Karpas-422 (cell line): ENCODE results near the gene CACTIN. TPM values are rescaled to one million over a fixed set of nuclear protein-coding genes. Genes with fewer than 3 reads are reported as not detected.

Experiments
- DNase-seq: peaks from one replicate; pipeline ENCODE4 v3.0.0-alpha.2; 2015
- H2AFZ ChIP-seq: fragments of 200-600 bp; sonication (generic); 2 replicates; pipeline ENCODE4 v1.6.1; 2014; ENCODE audit warnings: antibody characterized with exemption, low read length, mixed read lengths
- H3K27ac ChIP-seq: fragments of 200-600 bp; sonication (generic); 2 replicates; pipeline ENCODE4 v1.5.1; 2014; ENCODE audit warnings: mild to moderate bottlenecking, low read length, moderate library complexity
- H3K27me3 ChIP-seq: fragments of 200-600 bp; sonication (generic); 2 replicates; pipeline ENCODE4 v1.6.1; 2014; ENCODE audit warnings: low read length, mixed read lengths
- H3K36me3 ChIP-seq: fragments of 200-600 bp; sonication (generic); 2 replicates; pipeline ENCODE4 v1.6.1; 2014; ENCODE audit warnings: low read length, mixed read lengths; ENCODE audit not compliant: insufficient read depth
- H3K4me1 ChIP-seq: fragments of 200-600 bp; sonication (generic); 2 replicates; pipeline ENCODE4 v1.6.1; 2014; ENCODE audit warnings: mild to moderate bottlenecking, low read length, mixed read lengths
- H3K4me2 ChIP-seq: fragments of 200-600 bp; sonication (generic); 2 replicates; pipeline ENCODE4 v1.6.1; 2014; ENCODE audit warnings: low read length, low read depth, mild to moderate bottlenecking; ENCODE audit not compliant: poor library complexity, severe bottlenecking
- H3K4me3 ChIP-seq: fragments of 200-600 bp; sonication (generic); 2 replicates; pipeline ENCODE4 v1.5.1; 2014; ENCODE audit warnings: mild to moderate bottlenecking, antibody characterized with exemption, low read length, mixed read lengths
- H3K79me2 ChIP-seq: fragments of 200-600 bp; sonication (generic); 2 replicates; pipeline ENCODE4 v1.6.1; 2014; ENCODE audit warnings: mild to moderate bottlenecking, low read length, mixed read lengths
- H3K9ac ChIP-seq: fragments of 200-600 bp; sonication (generic); 2 replicates; pipeline ENCODE4 v1.6.0; 2014; ENCODE audit warnings: low read length
- H3K9me2 ChIP-seq: fragments of 200-600 bp; sonication (generic), shearing (Covaris generic); replicated peaks from 2 replicates; pipeline ENCODE4 v1.6.0; 2014; ENCODE audit warnings: mild to moderate bottlenecking, low read length, moderate library complexity; ENCODE audit not compliant: insufficient read depth
- H3K9me3 ChIP-seq: fragments of 300-700, 200-600 bp; sonication (generic); 2 replicates; pipeline ENCODE4 v1.6.1; 2014; ENCODE audit warnings: low read length, mixed read lengths
- H4K20me1 ChIP-seq: fragments of 200-600 bp; sonication (generic); 2 replicates; pipeline ENCODE4 v1.6.1; 2014; ENCODE audit warnings: mild to moderate bottlenecking, antibody characterized with exemption, low read length, low read depth; ENCODE audit not compliant: insufficient read depth
- total RNA-seq: library from RNA; depleted of rRNA; stranded (reverse); fragments of >200 nt; shearing (Covaris generic); gene quantifications from 2 replicates; pipeline ENCODE4 v1.2.3, GENCODE V29; 2014; ENCODE audit warnings: low replicate concordance

Gene CACTIN
- total RNA-seq, 1 experiment from 2014 or later = 9.5 TPM

- Histone ChIP-seq H3K9ac (no peak overlapping the region), H3K36me3 (no peaks in the 10 kb centered on the region)
Measured at GRCh38 chr19:3612901-3613741, 13.5 kb downstream of the CACTIN start.

GRCh38 chr19:3612330-3612729 is 14.3 kb downstream of the CACTIN start:
- Histone ChIP-seq H3K27ac (no peak overlapping the region), H3K27me3 (no peaks in the 10 kb centered on the region), H3K9ac (no peak overlapping the region), H3K79me2 (no peaks in the 10 kb centered on the region), H3K9me3 (no peaks in the 10 kb centered on the region), H4K20me1 (0 out of 2 replicates have a peak, but pooled peaks cover 5% of the 10 kb centered on the region), H3K4me2 (no peak overlapping the region), H3K4me1 (no peaks in the 10 kb centered on the region), H3K9me2 (no peaks in the 10 kb centered on the region), H3K36me3 (no peaks in the 10 kb centered on the region), H2AFZ (no peak overlapping the region), H3K4me3 (no peak overlapping the region)
- DNase-seq = no peak

More at GRCh38 chr19:3612901-3613741, 13.5 kb downstream of the CACTIN start:
- no peak overlapping the region for H3K27ac ChIP-seq
- H3K4me3 ChIP-seq = no peak overlapping the region
- H4K20me1 ChIP-seq = 0 out of 2 replicates have a peak, but pooled peaks cover under 1% of the 10 kb centered on the region
- no peak overlapping the region for H2AFZ ChIP-seq
- H3K4me2 ChIP-seq = no peak overlapping the region
- H3K9me2 ChIP-seq = no peaks in the 10 kb centered on the region
- no peaks in the 10 kb centered on the region for H3K79me2 ChIP-seq
- no peaks in the 10 kb centered on the region for H3K4me1 ChIP-seq
- H3K9me3 ChIP-seq = no peaks in the 10 kb centered on the region
- no peak for DNase-seq
- no peaks in the 10 kb centered on the region for H3K27me3 ChIP-seq

- H3K9ac ChIP-seq = no peak overlapping the region
Measured at GRCh38 chr19:3611841-3612240, 14.7 kb downstream of the CACTIN start.

GRCh38 chr19:3610745-3611717 is 15.6 kb downstream of the CACTIN start:
- H3K27ac ChIP-seq = no peak overlapping the region
- H3K9me2 ChIP-seq = no peaks in the 10 kb centered on the region
- no peak overlapping the region for H3K4me2 ChIP-seq
- no peaks in the 10 kb centered on the region for H3K4me1 ChIP-seq
- H3K9me3 ChIP-seq = no peaks in the 10 kb centered on the region
- no peak overlapping the region for H3K9ac ChIP-seq
- no peak overlapping the region for H3K4me3 ChIP-seq
- no peaks in the 10 kb centered on the region for H3K36me3 ChIP-seq
- 0 out of 2 replicates have a peak, but pooled peaks cover 5% of the 10 kb centered on the region for H4K20me1 ChIP-seq
- DNase-seq = no peak
- no peak overlapping the region for H2AFZ ChIP-seq
- H3K27me3 ChIP-seq = no peaks in the 10 kb centered on the region
- no peaks in the 10 kb centered on the region for H3K79me2 ChIP-seq

More at GRCh38 chr19:3611841-3612240, 14.7 kb downstream of the CACTIN start:
- Histone ChIP-seq H3K27me3 (no peaks in the 10 kb centered on the region), H3K9me3 (no peaks in the 10 kb centered on the region), H3K4me2 (no peak overlapping the region), H4K20me1 (0 out of 2 replicates have a peak, but pooled peaks cover 5% of the 10 kb centered on the region), H3K27ac (no peak overlapping the region), H3K79me2 (no peaks in the 10 kb centered on the region), H3K4me3 (no peak overlapping the region), H3K4me1 (no peaks in the 10 kb centered on the region), H3K9me2 (no peaks in the 10 kb centered on the region), H3K36me3 (no peaks in the 10 kb centered on the region), H2AFZ (no peak overlapping the region)
- no peak for DNase-seq

GRCh38 chr19:3609779-3610719 is 16.5 kb downstream of the CACTIN start:
- Histone ChIP-seq H3K9me2 (no peaks in the 10 kb centered on the region), H3K27ac (no peak overlapping the region), H3K36me3 (no peaks in the 10 kb centered on the region), H4K20me1 (peaks cover 10% of the 10 kb centered on the region; the same call in 1 of the 2 replicates), H3K79me2 (no peaks in the 10 kb centered on the region), H3K4me3 (no peak overlapping the region), H2AFZ (no peak overlapping the region), H3K27me3 (no peaks in the 10 kb centered on the region), H3K9me3 (no peaks in the 10 kb centered on the region), H3K4me2 (no peak overlapping the region), H3K4me1 (peaks cover 4% of the 10 kb centered on the region; the same call in 1 of the 2 replicates), H3K9ac (no peak overlapping the region)
- no peak for DNase-seq

- Histone ChIP-seq H3K9ac (no peak overlapping the region), H4K20me1 (peaks cover 10% of the 10 kb centered on the region; the same call in 1 of the 2 replicates), H3K36me3 (no peaks in the 10 kb centered on the region), H3K4me2 (no peak overlapping the region), H3K4me3 (no peak overlapping the region), H2AFZ (no peak overlapping the region), H3K79me2 (no peaks in the 10 kb centered on the region), H3K9me2 (no peaks in the 10 kb centered on the region), H3K9me3 (no peaks in the 10 kb centered on the region), H3K27me3 (no peaks in the 10 kb centered on the region), H3K27ac (no peak overlapping the region), H3K4me1 (peaks cover 7% of the 10 kb centered on the region; the same call in 1 of the 2 replicates)
- DNase-seq = no peak
Measured at GRCh38 chr19:3608750-3609322, 17.8 kb downstream of the CACTIN start.

GRCh38 chr19:3608079-3608641 is 18.4 kb downstream of the CACTIN start:
- Histone ChIP-seq H3K79me2 (no peaks in the 10 kb centered on the region), H3K4me3 (no peak overlapping the region), H3K36me3 (no peaks in the 10 kb centered on the region), H3K4me1 (peaks cover 7% of the 10 kb centered on the region; the same call in 1 of the 2 replicates), H3K9ac (no peak overlapping the region), H4K20me1 (peaks cover 10% of the 10 kb centered on the region; the same call in 1 of the 2 replicates), H3K4me2 (no peak overlapping the region), H3K27ac (no peak overlapping the region), H2AFZ (no peak overlapping the region), H3K27me3 (no peaks in the 10 kb centered on the region), H3K9me2 (no peaks in the 10 kb centered on the region), H3K9me3 (no peaks in the 10 kb centered on the region)
- no peak for DNase-seq
